Tibial artery (tissue), 4 donors: ENCODE results near the gene POT1.

Source experiments
- DNase-seq, 2 donors: peaks; one replicate each; pipeline ENCODE4 v3.0.0-alpha.2; 2019
- H3K27ac ChIP-seq, 2 donors: fragments of 200-600 bp; sonication (generic) in 1 of 2; 1 replicate in 1 of 2; 2 replicates in 1 of 2; pipeline ENCODE4 v1.5.1; 2018 to 2019; ENCODE audit warnings: mild to moderate bottlenecking in 1 of 2
- H3K27me3 ChIP-seq, 2 donors: fragments of 200-600 bp; sonication (generic) in 1 of 2; one replicate each; pipeline versions ENCODE4 v1.5.1 to v1.6.0; 2016 to 2019
- H3K36me3 ChIP-seq, 3 donors: fragments of 200-600 bp; sonication (generic) in 2 of 3; one replicate each; pipeline ENCODE4 v1.5.1; 2016 to 2019; ENCODE audit warnings: mild to moderate bottlenecking in 2 of 3
- H3K4me1 ChIP-seq, 4 donors: fragments of 200-600 bp; sonication (generic) in 2 of 4; 1 replicate in 3 of 4; 2 replicates in 1 of 4; pipeline ENCODE4 v1.5.1; 2016 to 2019
- H3K4me3 ChIP-seq, 2 donors: fragments of 200-600 bp; sonication (generic) in 1 of 2; 1 replicate in 1 of 2; 2 replicates in 1 of 2; pipeline ENCODE4 v1.5.1; 2018 to 2019; ENCODE audit warnings: mild to moderate bottlenecking in 2 of 2
- H3K9me3 ChIP-seq, 3 donors: fragments of 200-600 bp; sonication (generic) in 1 of 3; one replicate each; pipeline ENCODE4 v1.5.1; 2016 to 2019
- intact Hi-C: fragments of 100-400 bp; cut with DNase I; formaldehyde crosslinking; loops from one replicate; pipeline ENCODE4 v1.15.0; 2023; ENCODE audit warnings: low total_unique reads
- TF ChIP-seq, protein P1 (sequence below), 2 experiments: fragments of 200-600 bp in 1 of 2; fragments of 450-650 bp in 1 of 2; IDR thresholded peaks; one replicate each; pipeline ENCODE4 v1.5.1; 2017 to 2019; ENCODE audit warnings: antibody characterized with exemption in 2 of 2, mild to moderate bottlenecking in 1 of 2, moderate library complexity in 1 of 2

The POT1 gene

DNA sequence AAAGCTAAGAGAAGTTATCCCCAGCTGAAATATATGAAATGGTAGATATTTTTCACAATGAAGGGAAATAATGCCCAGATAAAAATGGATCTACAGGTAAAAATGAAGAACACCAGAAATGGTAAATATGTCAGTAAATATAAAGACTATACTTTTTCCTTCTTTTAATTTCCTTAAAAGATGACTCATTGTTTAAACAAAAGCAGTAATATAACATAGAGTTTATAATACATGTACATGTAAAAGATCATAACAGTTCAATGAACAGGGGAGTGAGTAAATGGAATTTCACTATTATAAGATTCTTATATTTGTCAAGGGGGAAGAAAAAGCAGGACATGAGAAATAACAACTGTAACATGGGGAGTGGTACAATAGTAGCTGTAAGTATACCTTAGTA is 7.4 kb downstream of the POT1 start:
- intact Hi-C loops = no loop called here
- no peaks in the 10 kb centered on the region for H3K9me3 ChIP-seq

DNA sequence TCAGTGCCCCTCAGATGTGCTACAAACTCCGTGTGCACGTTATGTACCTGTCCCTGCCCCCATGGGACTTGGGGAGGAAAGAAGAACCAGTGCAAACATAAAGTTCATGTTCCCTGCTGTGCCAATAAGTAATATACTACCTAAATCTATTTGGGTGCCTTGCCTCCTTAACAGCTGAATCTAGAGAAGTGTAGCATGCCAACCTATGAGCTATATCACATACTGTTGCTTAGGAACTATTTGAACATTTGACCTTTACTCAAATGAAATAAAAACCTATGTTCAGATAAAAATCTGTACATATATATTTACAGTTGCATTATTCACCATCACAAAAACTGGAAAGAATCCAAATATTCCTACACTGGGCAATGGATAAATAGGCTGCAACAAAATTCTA is 9.8 kb downstream of the POT1 start:
- H3K36me3 ChIP-seq = no peaks in the 10 kb centered on the region
- no peak for DNase-seq
- intact Hi-C loops = no loop called here
- H3K4me3 ChIP-seq = no peak overlapping the region
- H3K4me1 ChIP-seq = peaks cover 0 to 7% (median 2%) of the 10 kb centered on the region in 4 donors
- no peaks in the 10 kb centered on the region for H3K9me3 ChIP-seq
- H3K27me3 ChIP-seq = no peaks in the 10 kb centered on the region
- H3K27ac ChIP-seq = no peak overlapping the region
- TF ChIP-seq, protein P1, sequence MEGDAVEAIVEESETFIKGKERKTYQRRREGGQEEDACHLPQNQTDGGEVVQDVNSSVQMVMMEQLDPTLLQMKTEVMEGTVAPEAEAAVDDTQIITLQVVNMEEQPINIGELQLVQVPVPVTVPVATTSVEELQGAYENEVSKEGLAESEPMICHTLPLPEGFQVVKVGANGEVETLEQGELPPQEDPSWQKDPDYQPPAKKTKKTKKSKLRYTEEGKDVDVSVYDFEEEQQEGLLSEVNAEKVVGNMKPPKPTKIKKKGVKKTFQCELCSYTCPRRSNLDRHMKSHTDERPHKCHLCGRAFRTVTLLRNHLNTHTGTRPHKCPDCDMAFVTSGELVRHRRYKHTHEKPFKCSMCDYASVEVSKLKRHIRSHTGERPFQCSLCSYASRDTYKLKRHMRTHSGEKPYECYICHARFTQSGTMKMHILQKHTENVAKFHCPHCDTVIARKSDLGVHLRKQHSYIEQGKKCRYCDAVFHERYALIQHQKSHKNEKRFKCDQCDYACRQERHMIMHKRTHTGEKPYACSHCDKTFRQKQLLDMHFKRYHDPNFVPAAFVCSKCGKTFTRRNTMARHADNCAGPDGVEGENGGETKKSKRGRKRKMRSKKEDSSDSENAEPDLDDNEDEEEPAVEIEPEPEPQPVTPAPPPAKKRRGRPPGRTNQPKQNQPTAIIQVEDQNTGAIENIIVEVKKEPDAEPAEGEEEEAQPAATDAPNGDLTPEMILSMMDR (IDR thresholded peaks at IDR 0.05) = no peak

More for the DNA sequence above, 7.4 kb downstream of the POT1 start:
- TF ChIP-seq, protein P1 (IDR thresholded peaks at IDR 0.05) = no peak
- Histone ChIP-seq H3K27me3 (no peaks in the 10 kb centered on the region), H3K4me3 (no peak overlapping the region), H3K36me3 (no peaks in the 10 kb centered on the region), H3K4me1 (peaks cover 0 to 15% (median 4%) of the 10 kb centered on the region in 4 donors), H3K27ac (no peak overlapping the region)
- DNase-seq = no peak

DNA sequence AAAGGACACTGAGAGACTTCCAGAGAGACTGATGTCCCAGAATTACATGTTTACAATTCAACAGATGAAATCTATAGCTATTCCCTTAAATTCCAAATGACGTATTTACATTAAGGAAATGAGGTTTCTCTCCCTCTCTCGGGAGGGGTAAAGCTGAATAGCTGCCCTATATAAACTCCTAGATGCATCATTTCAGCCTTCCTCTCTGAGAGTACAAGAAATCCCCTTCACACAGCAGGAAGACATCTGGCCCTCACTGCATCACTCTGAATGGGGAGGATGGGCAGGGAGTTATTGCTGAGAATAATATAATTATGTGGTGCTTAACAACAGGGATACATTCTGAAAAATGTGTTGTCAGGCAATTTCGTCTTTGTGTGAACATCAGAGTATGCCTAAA is 11.0 kb downstream of the POT1 start:
- Histone ChIP-seq H3K36me3 (no peaks in the 10 kb centered on the region), H3K27ac (no peak overlapping the region), H3K4me1 (peaks cover 0 to 7% (median 0%) of the 10 kb centered on the region in 4 donors), H3K4me3 (no peak overlapping the region), H3K27me3 (no peaks in the 10 kb centered on the region), H3K9me3 (no peaks in the 10 kb centered on the region)
- intact Hi-C loops = no loop called here
- DNase-seq = no peak
- TF ChIP-seq, protein P1 (IDR thresholded peaks at IDR 0.05) = no peak

DNA sequence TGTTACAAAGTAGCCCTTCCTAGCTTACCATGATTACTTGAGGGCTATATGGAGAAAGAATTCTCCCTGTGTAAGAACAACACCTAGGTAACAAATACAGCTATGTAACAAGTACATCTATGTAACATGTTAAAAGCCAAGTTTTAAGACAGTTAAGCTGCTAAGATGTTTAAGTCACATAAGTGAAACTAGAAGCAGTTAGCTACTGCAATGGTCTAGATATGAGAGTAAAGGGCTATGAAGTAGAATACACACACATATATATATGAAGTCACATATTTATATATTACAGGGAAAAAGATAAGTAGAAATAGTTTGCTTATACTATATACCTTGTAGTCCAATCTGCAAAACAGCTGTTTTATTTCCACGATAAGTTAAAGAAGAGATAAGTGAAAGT is 14.4 kb downstream of the POT1 start:
- intact Hi-C loops = no loop called here
- Histone ChIP-seq H3K27ac (no peak overlapping the region), H3K27me3 (no peaks in the 10 kb centered on the region), H3K4me3 (no peak overlapping the region), H3K9me3 (no peaks in the 10 kb centered on the region), H3K4me1 (peaks cover 0 to 7% (median 0%) of the 10 kb centered on the region in 4 donors), H3K36me3 (peaks cover 0 to 6% (median 0%) of the 10 kb centered on the region in 3 donors)
- DNase-seq = no peak
- TF ChIP-seq, protein P1 (IDR thresholded peaks at IDR 0.05) = no peak

DNA sequence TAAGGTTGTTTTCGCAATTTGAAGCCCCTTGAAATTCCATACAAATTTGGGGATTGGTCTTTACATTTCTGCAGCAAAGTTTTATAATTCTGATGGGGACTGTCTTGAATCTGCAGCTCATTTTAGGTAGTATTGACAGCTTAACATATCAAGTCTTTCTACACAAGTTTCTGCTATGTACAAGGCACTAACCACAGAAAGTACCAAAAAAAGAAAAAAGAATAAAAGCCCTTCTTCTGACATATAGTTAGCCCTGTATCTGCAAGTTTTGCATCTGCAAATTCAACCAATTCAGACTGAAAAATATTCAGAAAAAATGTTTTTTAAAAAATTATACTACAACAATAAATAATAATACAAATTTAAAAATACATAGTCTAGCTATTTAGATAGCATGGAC is 15.3 kb downstream of the POT1 start:
- no peak for DNase-seq

More for the DNA sequence above, 15.3 kb downstream of the POT1 start:
- TF ChIP-seq, protein P1 (IDR thresholded peaks at IDR 0.05) = no peak
- intact Hi-C loops = no loop called here
- Histone ChIP-seq H3K27ac (no peak overlapping the region), H3K4me3 (no peak overlapping the region), H3K36me3 (peaks cover 0 to 6% (median 0%) of the 10 kb centered on the region in 3 donors), H3K4me1 (peaks cover 0 to 7% (median 0%) of the 10 kb centered on the region in 4 donors), H3K9me3 (no peaks in the 10 kb centered on the region), H3K27me3 (no peaks in the 10 kb centered on the region)
